OCI-LY7 (cell line): ENCODE data around the gene EWSR1.

Experiments
- CTCF ChIP-seq: fragments of 200-600 bp; sonication (generic); conservative IDR thresholded peaks from 2 replicates; pipeline ENCODE4 v1.5.1; 2014; ENCODE audit warnings: mild to moderate bottlenecking, antibody characterized with exemption, low read length, moderate library complexity, mixed read lengths
- EZH2phosphoT487 ChIP-seq: fragments of 200-600 bp; sonication (generic); IDR thresholded peaks from 2 replicates; pipeline ENCODE4 v1.6.1; 2018; ENCODE audit warnings: low read depth, borderline replicate concordance, mild to moderate bottlenecking, mixed run types, antibody characterized with exemption, low read length, moderate library complexity, mixed read lengths

- no peak for TF ChIP-seq CTCF
- TF ChIP-seq EZH2phosphoT487: no peak
Observed at GRCh38 chr22:29325356-29325755, 57.3 kb downstream of the EWSR1 start.
